Memory B cell (primary cell): ENCODE measurements around the gene BLOC1S6.

Experiments used
- ATAC-seq: fragments of 150-1000 bp; cut with Tn5 transposase; 2 replicates; pipeline ENCODE4 v1.10.0; 2021; ENCODE audit warnings: low read depth, mild to moderate bottlenecking, moderate library complexity
- DNase-seq, 2 donors: peaks; one replicate each; pipeline ENCODE4 v3.0.0; 2022; ENCODE audit warnings: low spot score in 2 of 2
- H3K27ac Mint-ChIP-seq: one replicate; pipeline ENCODE4 v1.8.0; 2022; ENCODE audit warnings: mild to moderate bottlenecking, moderate library complexity, mixed read lengths
- H3K27me3 Mint-ChIP-seq: one replicate; pipeline ENCODE4 v1.8.0; 2022; ENCODE audit warnings: mixed read lengths
- H3K36me3 Mint-ChIP-seq: one replicate; pipeline ENCODE4 v1.8.0; 2022; ENCODE audit warnings: mild to moderate bottlenecking, mixed read lengths
- H3K4me1 Mint-ChIP-seq: one replicate; pipeline ENCODE4 v1.8.0; 2022; ENCODE audit warnings: mixed read lengths
- H3K4me3 Mint-ChIP-seq: one replicate; pipeline ENCODE4 v1.8.0; 2022; ENCODE audit warnings: mild to moderate bottlenecking, moderate library complexity, mixed read lengths
- H3K9me3 Mint-ChIP-seq: one replicate; pipeline ENCODE4 v1.8.0; 2022; ENCODE audit warnings: mixed read lengths

Gene BLOC1S6

GRCh38 chr15:45657764-45658545 is 70.8 kb downstream of the BLOC1S6 start:
- H3K4me3 Mint-ChIP-seq: no peak overlapping the region
- peaks cover 30% of the 10 kb centered on the region for H3K36me3 Mint-ChIP-seq
- no peak overlapping the region for H3K27ac Mint-ChIP-seq
- H3K27me3 Mint-ChIP-seq: no peaks in the 10 kb centered on the region
- ATAC-seq (no peak), DNase-seq (no peak)
- H3K9me3 Mint-ChIP-seq: no peaks in the 10 kb centered on the region
- H3K4me1 Mint-ChIP-seq: peaks cover 19% of the 10 kb centered on the region
